Choroid plexus epithelial cell (primary cell): ENCODE results near the gene DCBLD1.

ENCODE experiments used
- DNase-seq: peaks from one replicate; pipeline ENCODE4 v3.0.0-alpha.2; 2010; ENCODE audit warnings: low read depth
- H3K4me3 ChIP-seq: 2 replicates; pipeline ENCODE4 v1.5.1; 2011; ENCODE audit warnings: low read depth, mild to moderate bottlenecking, control low read depth, low read length, moderate library complexity
- TF ChIP-seq, protein P1 (sequence below): conservative IDR thresholded peaks from 2 replicates; pipeline ENCODE4 v1.5.1; 2011; ENCODE audit warnings: low read depth, mild to moderate bottlenecking, control low read depth, inconsistent platforms, low read length, moderate library complexity

Gene DCBLD1

DNA sequence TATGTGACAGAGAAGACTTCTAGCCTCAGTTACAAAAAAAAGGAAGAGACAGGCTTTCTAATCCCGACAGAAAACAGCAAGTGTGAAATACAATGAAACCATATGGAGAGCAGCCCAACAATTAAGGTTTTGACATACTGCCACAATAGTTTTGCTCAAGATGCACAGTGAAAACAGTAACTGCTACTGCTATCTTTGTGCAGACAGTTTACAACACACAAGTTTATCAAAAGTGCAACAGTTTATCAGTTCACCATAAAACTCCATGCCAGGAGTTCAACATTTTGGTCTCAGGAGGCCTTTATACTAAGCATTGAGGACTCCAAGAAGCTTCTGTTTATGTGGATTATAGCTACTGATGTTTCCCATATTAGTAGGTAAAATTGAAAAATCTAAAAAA lies 82.2 kb downstream of the DCBLD1 start:
- H3K4me3 ChIP-seq: no peak overlapping the region
- TF ChIP-seq, protein P1, sequence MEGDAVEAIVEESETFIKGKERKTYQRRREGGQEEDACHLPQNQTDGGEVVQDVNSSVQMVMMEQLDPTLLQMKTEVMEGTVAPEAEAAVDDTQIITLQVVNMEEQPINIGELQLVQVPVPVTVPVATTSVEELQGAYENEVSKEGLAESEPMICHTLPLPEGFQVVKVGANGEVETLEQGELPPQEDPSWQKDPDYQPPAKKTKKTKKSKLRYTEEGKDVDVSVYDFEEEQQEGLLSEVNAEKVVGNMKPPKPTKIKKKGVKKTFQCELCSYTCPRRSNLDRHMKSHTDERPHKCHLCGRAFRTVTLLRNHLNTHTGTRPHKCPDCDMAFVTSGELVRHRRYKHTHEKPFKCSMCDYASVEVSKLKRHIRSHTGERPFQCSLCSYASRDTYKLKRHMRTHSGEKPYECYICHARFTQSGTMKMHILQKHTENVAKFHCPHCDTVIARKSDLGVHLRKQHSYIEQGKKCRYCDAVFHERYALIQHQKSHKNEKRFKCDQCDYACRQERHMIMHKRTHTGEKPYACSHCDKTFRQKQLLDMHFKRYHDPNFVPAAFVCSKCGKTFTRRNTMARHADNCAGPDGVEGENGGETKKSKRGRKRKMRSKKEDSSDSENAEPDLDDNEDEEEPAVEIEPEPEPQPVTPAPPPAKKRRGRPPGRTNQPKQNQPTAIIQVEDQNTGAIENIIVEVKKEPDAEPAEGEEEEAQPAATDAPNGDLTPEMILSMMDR: no peak
- no peak for DNase-seq

DNA sequence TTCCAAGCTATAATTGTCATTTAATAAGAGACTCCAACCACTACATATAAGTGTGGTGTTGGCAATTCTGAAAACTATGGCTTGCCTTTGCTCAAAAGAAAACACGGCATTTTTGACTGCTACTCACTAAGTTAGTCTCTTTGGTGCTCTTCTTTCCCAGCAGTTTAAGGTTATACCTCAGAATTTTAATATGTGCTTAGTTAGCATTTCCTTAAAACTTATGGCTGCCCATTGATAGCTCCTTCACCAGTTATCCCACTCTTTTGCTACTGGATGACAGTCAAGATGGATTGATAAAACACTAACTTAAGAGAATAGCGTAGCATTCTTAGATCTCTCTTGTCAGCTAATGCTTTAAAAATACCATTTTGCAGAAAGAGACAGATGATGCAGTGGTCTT lies 85.8 kb downstream of the DCBLD1 start:
- H3K4me3 ChIP-seq: no peak overlapping the region
- no peak for DNase-seq
- TF ChIP-seq, protein P1: no peak

DNA sequence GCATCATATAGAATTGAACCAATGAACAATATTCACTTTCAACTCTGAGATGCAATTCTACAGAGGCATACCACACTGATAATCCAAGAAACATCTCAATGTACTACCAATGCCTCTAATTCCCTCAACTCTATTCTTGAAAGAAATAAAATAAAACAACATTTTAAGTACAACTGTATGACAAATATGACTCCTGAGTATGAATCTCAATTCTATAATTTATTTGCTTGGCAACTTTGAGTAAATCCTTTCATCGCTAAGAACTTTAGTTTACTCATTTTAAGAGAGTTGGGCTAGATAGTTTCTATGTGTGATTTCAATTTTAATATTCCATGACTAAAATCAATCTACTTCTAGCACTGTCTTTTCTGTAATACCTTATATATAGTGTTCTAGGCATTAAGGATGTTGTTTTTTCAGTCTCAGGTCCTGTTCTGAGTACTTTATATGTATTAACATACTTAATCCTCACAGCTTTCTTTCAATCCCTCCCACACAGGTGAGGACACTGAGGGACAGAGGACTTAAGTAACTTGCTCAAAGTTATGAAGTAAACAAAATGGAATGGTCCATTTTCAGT lies 86.4 kb downstream of the DCBLD1 start:
- TF ChIP-seq, protein P1: no peak
- DNase-seq: no peak
- H3K4me3 ChIP-seq: no peak overlapping the region

DNA sequence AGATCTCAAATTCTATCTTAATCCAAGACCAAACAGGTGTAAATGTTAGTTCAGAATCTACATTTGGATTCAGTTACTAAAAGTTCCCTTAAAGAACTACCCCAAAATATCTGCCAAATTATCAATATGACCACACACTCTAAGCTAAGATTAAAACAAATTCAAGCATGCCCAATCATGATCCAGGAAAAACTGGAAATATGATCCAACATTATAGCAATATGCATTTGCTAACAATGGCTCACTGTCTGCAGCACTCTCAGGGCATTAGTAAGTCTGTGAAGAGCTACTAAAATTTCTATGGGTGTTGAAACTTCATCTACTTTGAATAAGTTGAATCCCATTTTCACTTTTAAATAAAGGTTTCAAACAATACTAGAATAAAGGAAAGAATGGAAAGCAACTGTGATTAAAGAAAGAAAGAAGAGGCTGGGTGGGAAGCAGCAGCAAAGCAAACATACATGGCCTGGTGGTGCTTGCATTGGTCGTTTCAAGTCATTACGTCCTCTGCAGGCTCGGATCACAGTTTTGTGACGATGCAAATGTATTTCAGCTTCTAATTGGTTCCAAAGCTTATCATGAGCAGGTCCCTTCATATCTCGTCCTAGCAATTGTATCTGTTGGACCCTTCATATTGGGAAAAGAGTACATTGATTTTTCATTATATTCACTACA lies 90.7 kb downstream of the DCBLD1 start:
- no peak for DNase-seq
- TF ChIP-seq, protein P1: no peak
- no peak overlapping the region for H3K4me3 ChIP-seq

DNA sequence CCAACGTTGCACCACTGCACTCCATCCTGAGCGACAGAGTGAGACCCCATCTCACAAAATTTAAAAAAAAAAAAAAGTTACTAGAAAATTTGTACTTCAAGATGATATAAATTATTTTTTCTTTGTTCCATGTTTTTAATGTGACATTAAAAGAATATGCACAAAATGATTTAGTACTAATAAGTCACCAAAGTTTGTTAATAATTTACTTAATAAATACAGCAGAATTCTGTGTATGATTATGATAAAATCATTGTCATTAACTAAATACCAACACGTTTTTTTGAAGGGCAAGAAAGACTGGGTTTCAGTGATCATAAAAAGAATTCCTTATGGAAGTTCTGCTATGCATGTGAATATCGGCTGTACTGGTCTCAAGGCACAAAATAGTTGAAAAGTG lies 91.7 kb downstream of the DCBLD1 start:
- no peak for DNase-seq
- TF ChIP-seq, protein P1: no peak
- H3K4me3 ChIP-seq: no peak overlapping the region

DNA sequence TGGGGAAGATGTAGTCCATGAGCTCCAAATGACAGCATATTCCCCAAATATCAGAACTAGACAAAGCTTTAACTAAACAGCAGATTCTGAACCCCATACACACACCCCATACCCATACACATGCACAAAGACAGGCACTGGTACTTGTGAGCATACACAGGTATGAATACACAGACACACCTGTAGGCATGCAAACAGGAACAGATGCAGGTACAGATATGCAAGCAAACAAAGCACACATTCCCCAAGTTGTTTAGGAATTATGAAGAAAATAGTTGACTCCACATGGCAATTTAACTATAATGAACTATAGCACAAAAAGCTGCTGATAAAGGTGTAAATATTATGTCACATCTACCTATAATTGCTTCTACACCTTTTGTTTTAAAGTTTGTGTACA lies 103.2 kb downstream of the DCBLD1 start:
- H3K4me3 ChIP-seq: no peak overlapping the region
- TF ChIP-seq, protein P1: no peak
- no peak for DNase-seq

DNA sequence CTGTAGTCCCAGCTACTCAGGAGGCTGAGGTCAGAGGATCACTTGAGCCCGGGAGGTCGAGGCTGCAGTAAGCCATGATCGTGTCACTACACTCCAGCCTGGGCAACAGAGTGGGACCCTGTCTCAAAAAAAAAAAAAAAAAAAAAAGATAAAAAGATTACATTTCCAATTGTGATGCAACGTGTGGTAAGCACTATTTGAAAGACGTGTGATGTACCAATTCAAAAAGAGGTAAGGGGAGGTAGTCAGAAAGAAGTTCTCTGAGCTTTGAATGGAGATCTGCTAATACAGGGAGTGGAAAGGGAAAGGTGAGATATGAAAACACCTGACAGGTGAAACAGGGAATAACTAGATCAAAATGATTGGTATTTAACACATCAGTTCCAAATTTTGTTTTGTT lies 108.0 kb downstream of the DCBLD1 start:
- TF ChIP-seq, protein P1: no peak
- H3K4me3 ChIP-seq: no peak overlapping the region
- no peak for DNase-seq
